GM18499 (cell line): ENCODE results near the gene DHX40.

ENCODE experiments used
- ATAC-seq: cut with Tn5 transposase; IDR thresholded peaks from one replicate; pipeline ENCODE4 v1.9.1; 2021; ENCODE audit warnings: moderate number of reproducible peaks; ENCODE audit not compliant: insufficient read depth, unreplicated experiment

Gene DHX40

DNA sequence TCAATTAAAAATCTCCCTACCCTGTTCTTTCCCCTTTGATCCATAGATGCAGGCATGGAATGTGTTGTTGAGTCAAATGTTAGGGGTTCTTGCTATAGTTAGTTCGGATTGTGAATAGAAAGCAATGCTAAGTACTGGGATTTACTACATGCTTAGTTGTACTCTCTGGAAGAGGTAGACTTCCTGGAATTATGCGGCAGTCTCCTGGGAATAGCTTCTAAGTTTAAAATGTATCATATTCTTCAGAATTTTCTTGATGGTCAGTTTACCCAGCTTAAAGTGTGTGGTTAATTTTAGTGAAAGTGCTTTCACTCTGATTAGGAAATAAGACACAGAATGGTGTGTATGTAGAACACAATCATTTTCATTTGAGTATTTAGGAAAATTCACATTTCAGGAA, 57.7 kb downstream of the DHX40 start:
- ATAC-seq: no peak

GRCh38 chr17:59626756-59627155, 61.3 kb downstream of the DHX40 start:
- no peak for ATAC-seq

- ATAC-seq: no peak
Observed at GRCh38 chr17:59627274-59627673, 61.9 kb downstream of the DHX40 start.

- ATAC-seq: no peak
Observed at GRCh38 chr17:59627770-59628171, 62.4 kb downstream of the DHX40 start.

DNA sequence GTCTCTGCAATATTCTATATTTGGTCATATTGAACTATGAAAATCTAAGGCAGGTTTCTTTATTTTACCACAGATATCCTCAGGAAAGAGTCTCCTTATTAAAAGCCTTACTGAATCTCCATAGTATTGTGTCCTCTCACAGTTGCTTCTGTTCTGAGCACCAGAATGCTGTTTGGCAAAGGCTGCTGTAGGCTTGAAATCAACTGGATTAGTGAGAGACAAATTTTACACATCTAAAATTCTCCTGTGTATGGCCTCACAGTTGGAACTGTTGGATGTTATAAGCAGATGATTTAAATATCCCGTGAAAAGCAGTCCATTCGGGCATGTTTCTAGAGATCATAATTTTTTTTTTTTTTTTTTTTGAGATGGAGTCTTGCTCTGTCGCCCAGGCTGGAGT, 63.8 kb downstream of the DHX40 start:
- no peak for ATAC-seq

- no peak for ATAC-seq
Observed at GRCh38 chr17:59631276-59631675, 65.9 kb downstream of the DHX40 start.

DNA sequence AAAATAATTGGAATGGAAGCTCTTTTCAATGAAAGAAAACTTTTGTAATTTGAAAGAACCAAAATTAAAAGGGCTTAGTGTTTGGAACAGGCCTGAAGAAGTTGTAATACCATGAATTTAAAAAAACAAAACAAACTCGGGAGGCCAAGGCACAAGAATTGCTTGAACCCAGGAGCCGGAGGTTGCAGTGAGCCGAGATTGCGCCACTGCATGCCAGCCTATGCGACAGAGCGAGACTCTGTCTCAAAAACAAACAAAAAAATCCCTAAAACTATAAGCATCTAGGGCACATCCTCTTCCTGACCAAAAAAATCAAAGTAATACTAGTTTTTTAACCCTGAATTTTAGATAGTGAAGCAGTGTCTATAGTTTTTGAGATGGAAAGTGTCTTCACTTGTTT, 67.0 kb downstream of the DHX40 start:
- no peak for ATAC-seq

GRCh38 chr17:59633658-59634359, 68.4 kb downstream of the DHX40 start:
- no peak for ATAC-seq

- ATAC-seq: no peak
Observed at GRCh38 chr17:59634632-59635541, 69.5 kb downstream of the DHX40 start.

GRCh38 chr17:59637611-59638310, 72.4 kb downstream of the DHX40 start:
- ATAC-seq: no peak

DNA sequence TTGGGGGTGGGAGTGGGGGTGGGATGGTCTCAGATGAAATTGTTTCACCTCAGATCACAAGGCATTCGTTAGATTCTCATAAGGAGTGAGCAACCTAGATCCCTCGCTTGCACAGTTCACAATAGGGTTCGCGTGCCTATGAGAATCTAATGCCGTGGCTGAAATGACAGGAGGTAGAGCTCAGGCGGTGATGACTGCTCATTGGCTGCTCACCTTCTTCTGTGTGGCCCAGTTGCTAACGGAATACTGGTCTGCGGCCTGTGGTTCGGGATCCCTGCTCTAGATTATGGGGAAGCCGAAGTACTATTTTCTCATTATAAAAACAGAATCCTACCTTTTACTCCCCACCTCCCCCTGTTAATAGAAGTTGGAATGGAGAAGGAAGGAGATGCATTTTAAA, 73.1 kb downstream of the DHX40 start:
- no peak for ATAC-seq

DNA sequence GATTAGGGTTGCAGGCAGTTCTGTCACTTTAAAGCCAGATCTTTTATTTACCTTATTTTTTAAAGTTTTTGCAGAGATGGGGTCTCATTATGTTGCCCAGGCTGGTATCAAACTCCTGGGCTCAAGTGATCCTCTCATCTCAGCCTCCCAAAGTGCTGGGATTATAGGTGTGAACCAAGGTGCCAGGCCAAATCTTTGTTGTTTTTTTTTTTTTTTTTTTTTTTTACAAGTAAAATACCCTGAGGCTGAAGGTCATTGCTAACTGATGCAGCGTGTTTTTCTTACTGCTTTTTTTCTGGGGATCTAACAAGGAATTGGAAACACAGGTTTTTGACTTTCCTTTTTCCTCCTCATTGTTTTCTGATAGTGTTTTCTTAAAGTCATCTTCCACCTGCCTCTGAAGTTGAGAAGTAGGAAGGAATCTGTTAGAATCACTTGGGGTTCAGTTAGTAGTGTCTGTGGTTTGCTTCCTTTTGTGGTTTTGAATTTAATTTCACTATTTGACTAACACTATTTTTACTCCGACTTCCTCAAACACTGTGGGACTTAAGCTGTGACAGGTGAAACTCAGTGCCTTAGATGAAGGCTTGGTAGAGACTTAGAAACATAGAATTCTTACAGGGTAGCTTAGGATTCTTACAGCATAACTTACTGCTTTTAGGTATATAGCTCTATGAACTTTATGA, 76.5 kb downstream of the DHX40 start:
- ATAC-seq: peak; percentile 90

DNA sequence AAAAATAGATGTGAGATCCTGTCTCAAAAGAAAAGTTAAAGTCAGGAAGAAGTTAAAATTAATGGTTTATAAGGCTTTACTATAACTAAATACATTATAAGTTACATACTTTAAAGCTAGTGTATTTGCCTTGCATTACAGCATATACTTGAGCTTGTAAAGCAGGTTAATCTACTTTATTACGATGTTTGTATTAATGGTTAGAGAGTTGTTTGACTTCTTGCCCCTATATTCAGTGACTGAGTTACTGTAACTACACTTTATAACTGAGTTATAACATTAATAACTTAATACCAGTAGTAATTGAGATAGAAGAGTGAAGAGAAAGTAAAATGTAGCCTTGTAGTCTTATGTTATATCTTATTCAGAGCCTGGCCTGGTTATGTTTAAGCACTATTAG, 77.2 kb downstream of the DHX40 start:
- no peak for ATAC-seq

DNA sequence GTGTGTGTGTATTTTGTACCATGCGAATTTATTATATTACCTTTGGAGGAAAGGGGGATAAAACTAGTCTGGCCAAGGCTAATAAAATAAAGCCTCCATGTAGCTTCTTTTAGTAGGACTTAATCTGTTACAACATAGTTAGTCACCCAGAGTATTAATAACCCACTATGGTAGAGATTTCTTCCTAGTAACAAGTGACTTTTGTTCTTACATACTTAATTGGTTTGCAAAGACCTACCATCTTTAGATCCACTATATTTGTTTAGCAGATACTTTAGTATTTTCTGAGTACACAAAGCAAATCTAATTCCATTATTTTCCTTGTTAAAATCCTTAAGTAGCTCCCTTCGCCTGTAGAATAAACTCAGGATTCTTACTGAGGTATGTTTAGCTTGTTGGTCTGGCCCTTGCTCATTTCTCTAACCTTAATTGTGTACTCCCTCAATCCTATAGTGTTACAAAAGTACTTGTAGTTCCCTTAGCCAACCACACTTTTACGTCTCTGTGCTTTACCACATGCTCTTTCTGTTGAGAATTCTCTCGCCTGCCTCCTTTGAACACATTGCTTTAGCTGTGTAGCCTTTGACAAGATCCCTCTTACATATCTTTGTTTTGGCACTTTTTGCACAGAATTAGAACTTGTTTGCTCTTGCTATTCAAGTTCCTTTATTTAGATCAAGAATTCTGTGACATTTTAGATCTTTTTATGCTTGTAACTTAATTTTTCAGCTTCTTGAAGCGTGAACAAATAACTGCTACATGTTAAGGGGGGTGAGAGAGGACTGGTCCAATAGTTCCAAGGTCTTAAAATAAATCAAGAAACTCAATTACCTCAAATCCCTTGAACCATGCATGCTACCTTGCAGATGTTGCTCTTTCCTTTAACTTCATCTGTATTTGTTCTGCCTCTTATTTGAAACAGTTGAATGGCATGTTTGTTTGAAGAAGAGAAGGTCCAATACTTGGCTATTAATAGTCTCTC, 78.0 kb downstream of the DHX40 start:
- no peak for ATAC-seq

GRCh38 chr17:59647288-59647687, 81.9 kb downstream of the DHX40 start:
- ATAC-seq: no peak

DNA sequence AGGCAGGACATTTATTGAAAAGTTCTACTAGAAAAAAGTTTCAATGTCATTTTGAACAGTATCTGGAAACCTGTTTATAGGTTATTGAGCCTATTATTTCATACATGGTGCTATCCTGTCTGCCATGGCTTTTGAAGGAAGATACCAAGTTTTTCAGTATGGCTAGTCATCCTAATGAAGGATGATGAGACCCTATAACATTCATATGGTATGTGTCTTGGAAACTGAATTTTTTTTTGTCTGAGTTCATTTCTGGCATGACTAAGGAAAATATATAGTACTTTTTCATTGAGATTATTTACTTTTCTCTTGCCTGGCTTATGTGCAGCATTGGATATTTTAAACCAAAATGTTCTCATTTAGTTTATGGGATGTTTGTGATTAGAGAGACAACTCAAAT, 84.5 kb downstream of the DHX40 start:
- ATAC-seq: no peak

DNA sequence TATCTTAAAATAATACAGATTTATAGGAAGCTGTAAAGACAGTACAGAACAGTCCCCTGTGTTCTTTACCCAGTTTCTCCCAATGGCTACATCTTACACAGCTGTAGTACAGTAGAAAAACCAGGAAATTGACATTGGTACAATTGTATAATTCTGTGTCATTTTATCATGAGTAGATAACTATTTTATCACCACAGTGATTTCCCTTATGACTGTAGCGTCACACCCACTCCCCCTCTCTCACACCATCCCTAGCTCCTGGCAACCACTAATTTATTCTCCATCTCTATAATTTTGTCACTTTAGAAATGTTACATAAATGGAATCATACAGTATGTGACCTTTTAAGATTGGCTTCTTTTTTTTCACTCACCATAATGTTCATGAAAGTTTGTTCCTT, 85.2 kb downstream of the DHX40 start:
- ATAC-seq: no peak

DNA sequence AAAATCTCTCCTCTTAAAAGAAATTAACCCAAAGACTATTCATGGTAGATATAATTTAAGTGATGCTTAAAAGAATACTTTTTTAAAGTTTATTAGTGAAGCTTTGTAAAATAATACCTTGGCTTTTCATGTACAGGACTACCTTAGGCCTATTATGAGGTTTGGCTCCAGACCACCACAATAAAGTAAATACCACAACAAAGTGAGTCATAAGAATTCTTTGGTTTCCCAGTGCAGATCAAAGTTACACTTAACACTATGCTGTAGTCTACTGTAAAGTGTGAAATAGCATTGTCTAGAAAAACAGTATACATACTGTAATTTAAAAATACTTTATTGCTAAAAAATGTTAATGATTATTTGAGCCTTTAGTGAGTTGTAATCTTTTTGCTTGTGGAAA, 85.9 kb downstream of the DHX40 start:
- no peak for ATAC-seq

- ATAC-seq: no peak
Observed at GRCh38 chr17:59652119-59652518, 86.7 kb downstream of the DHX40 start.
